ENCODE data around the gene MLNR.

The MLNR gene

DNA sequence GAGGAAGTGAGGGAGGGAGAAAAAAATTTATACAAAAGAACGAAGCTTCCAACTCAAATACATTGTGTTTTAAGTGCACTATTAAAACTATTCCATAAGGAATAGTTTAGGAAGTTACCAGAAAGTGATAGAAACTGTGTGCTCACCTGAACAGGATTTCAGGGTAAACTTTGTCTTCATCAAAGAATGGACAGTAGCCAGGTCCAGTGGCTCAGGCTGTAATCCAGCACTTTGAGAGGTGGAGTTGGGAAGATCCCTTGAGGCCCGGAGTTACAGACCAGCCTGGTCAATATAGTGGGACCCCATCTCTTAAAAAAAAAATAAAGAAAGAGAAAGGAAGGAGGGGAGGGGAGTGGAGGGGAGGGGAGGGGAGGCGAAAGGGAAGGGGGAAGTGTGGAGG, 14.6 kb downstream of the MLNR start:
- no peak for DNase-seq

DNA sequence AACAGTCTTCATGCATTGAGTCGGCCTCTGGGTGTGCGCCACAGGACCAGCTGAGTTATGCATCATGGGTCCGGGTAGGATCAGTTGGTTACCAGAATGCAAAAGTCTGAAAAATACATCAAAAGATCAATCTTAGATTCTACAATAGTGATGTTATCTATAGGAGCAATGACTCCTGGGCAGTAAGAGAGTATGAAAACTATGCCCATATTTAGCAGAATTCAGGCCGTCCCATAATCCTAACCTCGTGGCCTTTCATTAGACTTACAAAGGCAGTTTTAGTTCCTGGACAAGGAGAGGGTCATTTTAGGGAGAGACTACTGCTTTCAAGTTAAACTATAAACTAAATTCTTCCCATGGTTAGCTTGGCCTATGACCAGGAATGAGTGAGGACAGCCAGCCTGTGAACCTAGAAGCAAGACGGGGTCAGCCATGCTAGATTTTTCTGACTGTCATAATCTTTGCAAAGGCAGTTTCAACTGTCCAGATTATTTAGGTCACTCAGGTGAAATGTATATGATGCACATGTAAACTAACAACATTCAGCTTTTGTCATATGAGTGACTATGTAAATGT, 15.8 kb downstream of the MLNR start:
- DNase-seq = no peak

DNA sequence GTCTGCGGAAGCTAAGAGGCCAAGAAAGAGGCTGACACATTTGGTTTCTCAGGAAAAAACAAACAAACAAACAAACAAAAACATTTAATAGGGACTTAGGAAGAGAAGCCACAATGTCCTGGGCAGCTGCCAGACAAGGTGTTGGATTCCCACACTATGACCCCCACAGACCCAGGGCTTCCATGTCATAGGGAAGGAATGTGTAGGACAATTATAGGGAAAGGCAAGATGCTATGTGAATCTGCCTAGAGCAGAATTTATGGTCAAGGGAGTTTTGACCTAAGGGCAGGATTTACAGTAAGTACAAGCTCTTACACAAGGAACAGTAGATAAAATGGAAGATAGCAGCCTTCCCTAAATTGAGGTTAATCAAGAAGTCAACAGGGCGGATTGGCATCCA, 18.5 kb downstream of the MLNR start:
- no peak for DNase-seq

DNA sequence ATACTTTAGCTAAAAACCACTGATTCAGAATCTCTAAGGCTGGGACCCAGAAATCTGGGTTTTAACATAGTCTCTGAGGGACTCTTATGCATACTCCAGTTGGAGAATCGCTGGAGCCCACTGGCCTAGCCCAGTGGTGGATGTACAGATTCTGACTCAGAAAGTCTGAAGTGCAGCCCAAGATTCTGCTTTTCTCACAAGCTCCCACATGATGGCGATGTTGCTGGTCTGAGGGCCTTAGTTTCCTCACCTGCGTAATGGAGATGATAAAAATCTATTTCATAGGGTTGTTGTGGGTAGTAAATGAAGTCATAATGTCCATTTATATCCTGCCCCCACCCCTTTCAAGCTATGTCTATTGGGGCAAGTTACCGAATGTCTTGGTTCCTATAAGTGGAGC, 19.9 kb downstream of the MLNR start:
- no peak for DNase-seq

DNA sequence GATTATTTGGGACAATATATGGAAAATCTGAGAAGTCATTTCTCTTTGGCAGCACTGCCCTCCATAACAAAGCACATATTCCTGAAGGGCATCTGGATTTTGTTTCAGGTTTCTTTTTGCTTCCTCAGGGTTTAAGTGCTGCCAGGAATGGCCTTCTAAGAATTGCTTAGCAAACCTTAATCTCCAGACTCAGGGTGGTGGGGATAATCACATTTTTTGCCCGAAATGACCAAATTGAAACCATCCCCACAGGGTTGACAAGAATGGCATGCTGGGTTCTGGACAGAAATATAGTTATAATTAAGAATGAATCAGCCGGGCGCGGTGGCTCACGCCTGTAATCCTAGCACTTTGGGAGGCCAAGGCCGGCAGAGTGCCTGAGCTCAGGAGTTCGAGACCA, 21.2 kb downstream of the MLNR start:
- DNase-seq = no peak

DNA sequence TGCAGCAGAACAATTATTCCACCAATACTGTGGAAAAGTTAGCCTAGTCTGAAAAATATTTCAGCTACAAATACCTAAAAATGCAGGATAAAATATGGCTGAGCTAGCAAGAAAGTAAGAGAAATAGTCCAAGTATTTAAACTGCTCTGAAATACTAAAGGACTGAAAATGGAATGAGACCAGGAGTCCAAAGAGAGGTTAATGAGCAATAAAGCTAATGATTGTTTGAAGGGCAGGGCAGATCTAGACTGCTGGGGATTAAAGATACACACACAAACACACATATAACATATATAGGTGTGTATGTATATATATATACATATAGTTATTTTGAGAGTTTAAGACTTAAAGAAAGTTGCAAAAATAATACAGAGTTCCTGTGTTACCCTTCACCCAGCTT, 25.0 kb downstream of the MLNR start:
- no peak for DNase-seq

DNA sequence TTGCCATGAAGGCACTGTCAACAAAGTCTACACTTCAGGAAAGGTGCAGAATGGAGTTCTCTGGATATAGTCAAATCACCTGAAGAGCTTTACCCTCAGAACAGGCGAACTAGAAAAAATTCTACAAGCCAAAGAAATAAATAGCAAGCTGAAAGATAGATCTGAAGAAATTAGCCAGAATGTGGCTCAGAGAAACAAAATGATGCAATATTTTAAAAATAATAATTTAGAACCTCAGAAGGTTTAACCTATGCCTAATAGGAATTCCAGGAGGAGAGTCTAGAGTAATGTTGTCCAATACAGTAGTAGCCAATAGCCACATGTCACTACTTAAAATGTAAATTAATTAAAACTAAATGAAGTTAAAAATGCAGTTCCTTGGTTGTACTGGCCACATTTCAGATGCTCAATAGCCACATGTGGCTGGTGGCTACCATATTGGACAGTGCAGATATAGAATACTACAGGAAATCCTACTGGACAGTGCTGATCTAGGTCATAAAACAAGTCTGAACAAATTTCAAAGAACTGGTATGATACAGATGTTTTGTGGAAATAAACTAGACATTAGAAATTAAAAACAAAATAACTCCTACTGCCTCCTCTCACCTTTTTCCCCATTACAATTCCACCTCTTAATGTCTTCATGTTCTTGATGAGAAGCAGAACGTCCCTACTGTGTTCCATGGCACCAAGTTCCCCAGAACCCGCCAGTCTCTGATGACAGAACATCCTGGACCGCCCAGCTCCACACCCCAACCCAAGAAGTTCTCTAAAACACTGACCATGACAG, 26.9 kb downstream of the MLNR start:
- no peak for DNase-seq

DNA sequence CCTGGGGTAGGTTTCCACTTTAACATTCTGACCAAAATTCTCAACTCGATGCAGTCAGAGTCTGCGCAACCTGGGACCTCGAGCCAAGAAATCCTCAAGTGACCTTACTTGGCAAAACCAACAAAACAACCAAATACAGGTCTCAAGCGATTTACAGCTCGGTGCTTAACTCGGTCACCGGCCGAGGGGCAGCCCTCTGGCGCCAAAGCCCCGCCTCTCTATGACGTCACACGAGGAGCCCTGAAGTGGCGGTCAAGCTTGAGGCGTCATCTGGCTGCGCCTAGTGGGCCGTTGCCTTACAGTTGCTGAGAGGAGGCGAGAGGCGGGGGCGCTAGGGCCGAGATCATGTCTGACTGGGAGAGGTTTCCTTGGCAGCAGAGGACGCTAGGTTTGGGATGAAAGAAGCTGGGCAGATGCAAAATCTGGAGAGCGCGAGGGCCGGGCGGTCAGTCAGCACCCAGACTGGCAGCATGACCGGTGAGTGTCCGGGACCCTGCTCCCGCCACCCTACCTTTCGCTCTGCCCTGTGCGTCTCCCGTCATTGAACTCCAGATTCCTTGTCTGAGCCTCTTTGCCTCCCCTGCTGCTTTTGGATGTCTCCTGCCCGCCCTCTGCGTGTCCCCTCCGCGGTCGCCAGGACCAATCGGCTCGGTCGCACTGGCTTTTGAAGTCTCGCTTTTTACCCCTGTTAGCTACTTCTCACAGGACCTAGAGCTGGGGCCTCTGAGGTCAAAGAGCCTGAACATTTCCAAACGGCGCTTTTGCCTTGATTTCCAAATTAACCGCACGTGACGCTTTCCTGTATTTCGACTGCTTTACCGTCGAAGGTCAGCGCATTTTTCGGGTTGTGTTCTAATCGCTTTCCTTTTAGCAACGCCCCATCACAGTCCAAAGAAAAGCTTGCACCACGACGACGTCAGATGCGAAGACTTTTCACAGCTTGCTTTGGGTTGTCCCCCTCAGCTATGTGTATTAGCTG, 27.8 kb downstream of the MLNR start, which contains the start of gene CDADC1:
CDADC1 (plus strand) TSS at position 283 of the 979 bp plus-strand sequence; CDS start at position 396, 113 bp downstream.
- peak; percentile 95 for DNase-seq

DNA sequence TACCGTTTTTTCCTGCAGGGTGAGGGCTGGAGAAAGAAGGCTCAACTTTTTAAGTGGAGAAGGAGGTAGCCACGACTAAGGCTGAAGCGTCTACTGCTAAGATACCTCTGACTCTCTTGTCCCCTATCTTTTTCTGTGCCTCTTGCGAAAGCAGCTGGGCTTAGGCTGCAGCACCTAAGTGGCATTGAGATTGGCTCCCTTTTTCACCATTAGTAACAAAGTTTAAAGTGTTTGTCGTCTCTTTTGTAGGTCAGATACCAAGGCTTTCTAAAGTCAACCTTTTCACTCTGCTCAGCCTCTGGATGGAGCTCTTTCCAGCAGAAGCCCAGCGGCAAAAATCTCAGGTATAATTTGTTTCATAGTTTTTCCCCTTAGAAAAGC, 28.5 kb downstream of the MLNR start:
- DNase-seq = no peak

DNA sequence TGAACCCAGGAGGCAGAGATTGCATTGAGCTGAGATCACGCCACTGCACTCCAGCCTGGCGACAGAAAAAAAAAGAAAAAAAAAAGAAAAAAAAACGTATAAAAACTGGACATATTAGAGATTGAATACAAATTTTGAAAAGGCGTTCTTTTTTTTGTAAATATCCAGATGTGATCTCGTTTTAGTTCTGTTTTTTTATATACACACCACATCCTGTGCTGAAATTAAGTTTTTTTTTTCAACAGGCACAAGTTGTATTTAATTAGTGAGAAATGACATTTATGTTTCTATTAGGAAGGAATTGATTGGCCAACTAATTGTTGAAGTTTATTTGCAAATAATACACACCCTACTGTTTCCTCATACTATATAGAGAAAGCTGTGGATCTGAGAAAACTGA, 31.2 kb downstream of the MLNR start:
- no peak for DNase-seq

DNA sequence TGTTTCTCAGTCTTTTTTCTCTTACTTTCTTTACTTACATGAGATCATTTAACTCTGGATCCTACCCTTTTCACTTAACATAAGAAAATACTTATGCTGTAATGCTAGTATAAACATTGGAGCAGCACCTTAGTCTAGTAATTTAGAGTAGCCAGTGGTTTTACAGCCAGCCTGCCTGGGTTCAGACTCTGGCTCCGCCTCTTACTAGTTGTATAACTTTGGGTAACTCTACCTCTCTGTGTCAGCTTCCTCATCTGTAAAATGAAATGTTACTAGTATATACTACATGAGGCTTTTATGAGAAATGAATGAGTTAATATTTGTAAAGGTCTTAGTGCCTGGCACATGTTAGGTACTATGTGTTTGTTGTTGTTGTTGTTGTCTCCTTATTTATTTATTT, 33.2 kb downstream of the MLNR start:
- no peak for DNase-seq

DNA sequence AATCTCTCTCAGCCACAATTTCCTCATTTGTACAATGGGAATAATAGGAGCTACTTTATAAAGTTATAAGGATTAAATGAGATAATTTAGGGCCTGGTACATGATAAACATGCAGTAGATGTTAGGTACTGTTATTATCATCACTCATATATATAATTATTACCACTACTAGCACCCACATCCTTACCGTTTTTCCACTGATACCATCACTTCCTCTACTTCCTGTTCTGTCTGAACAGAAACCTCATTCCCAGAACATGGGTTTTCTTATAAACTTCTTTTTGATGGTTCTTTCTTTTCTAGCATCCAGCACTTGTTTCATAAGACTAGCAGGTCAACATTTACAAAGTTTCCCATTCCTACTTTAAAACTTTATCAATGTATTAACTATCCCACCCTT, 33.9 kb downstream of the MLNR start:
- DNase-seq = no peak

DNA sequence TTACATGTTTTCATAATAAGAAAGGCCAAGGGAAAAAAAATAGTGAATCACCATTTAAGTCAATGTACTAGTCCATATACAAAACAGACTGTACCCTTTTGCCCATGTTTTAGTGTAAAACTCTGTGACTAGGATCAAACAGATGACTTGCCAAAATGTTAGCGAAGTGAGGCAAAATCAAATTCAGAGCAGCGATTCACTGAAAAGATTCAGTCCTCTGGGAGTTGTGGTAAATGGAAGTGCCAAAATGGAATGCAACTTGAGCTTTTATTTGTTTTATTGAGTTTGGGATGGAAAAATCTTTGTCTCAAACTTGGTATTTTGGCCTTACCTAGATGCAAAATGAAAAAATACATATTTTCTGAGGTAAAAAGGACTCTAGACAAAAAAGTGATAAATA, 36.7 kb downstream of the MLNR start:
- DNase-seq = no peak

DNA sequence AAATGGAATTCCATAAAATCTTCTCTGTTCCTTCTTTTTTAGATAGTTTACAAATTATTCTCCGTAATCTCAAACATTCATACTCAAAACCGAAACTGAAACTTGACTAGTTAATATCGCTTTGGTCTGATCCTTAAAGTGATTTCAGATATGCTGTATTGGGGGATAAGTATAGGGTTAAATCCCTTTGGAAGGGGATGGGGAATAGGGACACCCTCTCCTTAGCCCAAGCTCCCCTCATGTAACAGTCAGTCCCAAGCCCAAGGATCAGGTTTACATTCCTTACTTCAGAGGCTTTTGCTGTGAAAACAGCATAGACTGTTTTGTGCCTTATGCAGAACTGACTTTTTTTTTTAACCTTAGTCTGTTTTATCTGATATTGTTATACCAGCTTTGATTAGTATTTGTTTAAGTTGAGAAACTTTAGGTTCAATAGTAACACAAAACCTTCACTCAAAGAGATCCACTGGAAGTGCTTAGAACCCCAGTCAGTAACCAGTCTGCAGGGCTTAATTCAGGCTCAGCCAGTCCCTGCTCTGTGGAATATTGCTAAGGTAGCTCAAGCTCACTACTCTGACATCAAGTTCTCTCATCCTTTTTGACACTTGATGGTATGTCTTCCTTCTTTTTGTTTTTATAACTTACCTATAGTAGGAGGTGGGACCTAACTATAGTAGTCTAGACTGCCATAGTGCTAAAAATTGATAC, 38.1 kb downstream of the MLNR start:
- DNase-seq = no peak

DNA sequence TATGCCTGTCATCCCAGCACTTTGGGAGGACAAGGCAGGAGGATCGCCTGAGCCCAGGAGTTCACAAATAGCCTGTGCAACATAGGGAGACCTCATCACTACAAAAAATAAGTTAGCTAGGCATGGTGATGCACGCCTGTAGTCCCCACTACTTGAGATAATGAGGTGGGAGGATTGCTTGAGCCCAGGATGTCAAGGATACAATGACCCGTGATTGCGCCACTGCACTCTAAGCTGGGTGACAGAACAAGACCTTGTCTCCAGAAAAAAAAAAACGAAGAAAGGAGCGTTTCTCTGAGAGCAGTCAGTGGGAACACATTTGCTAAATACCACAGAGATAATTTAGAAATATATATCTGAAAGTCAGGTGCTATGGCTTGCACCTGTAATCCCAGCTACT, 39.4 kb downstream of the MLNR start:
- DNase-seq = no peak

DNA sequence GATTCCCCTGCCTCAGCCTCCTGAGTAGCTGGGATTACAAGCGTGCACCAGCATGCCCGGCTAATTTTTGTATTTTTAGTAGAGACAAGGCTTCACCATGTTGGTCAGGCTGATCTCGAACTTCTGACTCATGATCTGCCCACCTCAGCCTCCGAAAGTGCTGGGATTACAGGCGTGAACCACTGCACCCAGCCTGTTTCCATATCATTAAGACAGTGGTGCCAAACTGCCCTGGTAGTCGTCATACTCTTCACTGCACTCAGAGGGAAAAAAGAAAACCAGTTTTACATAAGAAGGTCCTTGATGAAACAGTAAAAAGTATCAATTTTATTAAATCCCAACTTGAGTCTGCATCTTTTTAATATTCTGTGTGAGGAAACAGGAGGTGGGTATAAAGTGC, 42.5 kb downstream of the MLNR start:
- no peak for DNase-seq

DNA sequence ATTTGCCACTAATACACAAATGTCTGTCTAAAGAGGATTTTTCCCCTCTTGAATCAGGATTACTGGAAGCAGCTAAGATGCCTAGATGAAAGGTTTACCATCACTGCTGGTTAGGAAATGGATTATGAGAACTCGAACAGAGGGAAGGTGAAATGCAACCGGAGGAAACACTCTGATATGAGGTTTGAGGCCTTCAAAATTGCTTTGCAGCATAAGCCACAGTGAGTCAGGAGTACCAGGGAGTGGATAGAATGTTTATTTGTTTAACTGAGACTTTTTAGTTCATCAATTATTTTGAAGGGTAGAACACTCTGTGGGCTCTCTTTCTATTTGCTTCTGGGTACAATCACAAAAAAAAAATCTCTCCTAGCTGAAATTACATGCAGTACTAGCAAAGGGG, 45.7 kb downstream of the MLNR start:
- DNase-seq = no peak

DNA sequence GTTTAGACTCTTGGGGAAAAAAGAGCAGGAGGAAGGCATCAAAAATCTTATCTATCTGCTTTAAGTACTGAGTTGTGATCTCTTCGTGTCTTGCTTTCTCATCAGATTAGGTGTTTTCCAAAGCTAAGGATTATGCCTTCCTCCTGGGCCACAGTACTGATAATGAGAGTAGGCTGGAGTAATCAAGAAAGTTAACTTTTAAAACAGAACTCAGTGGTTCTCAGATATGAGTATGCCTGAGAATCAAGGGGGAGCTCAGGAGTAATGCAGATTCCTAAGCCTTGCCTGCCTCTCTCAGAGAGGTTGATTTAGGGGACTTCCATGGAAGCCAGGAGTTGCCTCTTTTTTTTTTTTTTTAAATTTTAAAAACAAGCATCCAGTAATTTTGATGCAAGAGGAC, 51.1 kb downstream of the MLNR start:
- DNase-seq = no peak
